Vagina (tissue), 2 donors: ENCODE data around the gene NOP14. TPM values are rescaled to one million over a fixed set of nuclear protein-coding genes. Genes with fewer than 3 reads are reported as not detected.

Experiments used
- DNase-seq, 2 donors: peaks; one replicate each; pipeline ENCODE4 v3.0.0-alpha.2; 2017; ENCODE audit errors: extremely low spot score in 2 of 2
- H3K27ac ChIP-seq: fragments of 200-600 bp; sonication (generic); one replicate; pipeline ENCODE4 v1.5.1; 2019
- H3K27me3 ChIP-seq: fragments of 200-600 bp; sonication (generic); one replicate; pipeline ENCODE4 v1.5.1; 2019
- H3K36me3 ChIP-seq, 2 donors: fragments of 200-600 bp; sonication (generic); one replicate each; pipeline ENCODE4 v1.5.1; 2017 to 2019
- H3K4me1 ChIP-seq: fragments of 200-600 bp; sonication (generic); one replicate; pipeline ENCODE4 v1.5.1; 2019
- H3K4me3 ChIP-seq, 2 donors: fragments of 200-600 bp; sonication (generic); 1 replicate in 1 of 2; 2 replicates in 1 of 2; pipeline ENCODE4 v1.5.1; 2016 to 2019
- H3K9me3 ChIP-seq: fragments of 200-600 bp; sonication (generic); one replicate; pipeline ENCODE4 v1.5.1; 2019
- POLR2A ChIP-seq, 2 donors: fragments of 450-650 bp; IDR thresholded peaks; one replicate each; pipeline ENCODE4 v1.6.1; 2017; ENCODE audit warnings: antibody characterized with exemption in 2 of 2, mild to moderate bottlenecking in 2 of 2, moderate library complexity in 2 of 2
- POLR2AphosphoS5 ChIP-seq, 2 donors: sonication (generic); formaldehyde crosslinking; IDR thresholded peaks; one replicate each; pipeline ENCODE4 v1.9.0; 2017; ENCODE audit warnings: antibody characterized with exemption in 2 of 2, mild to moderate bottlenecking in 2 of 2, low read depth in 1 of 2; ENCODE audit not compliant: insufficient read depth in 1 of 2
- intact Hi-C: fragments of 100-400 bp; cut with DNase I; formaldehyde crosslinking; loops from one replicate; pipeline ENCODE4 v1.15.1; 2023
- total RNA-seq: library from RNA; depleted of rRNA; stranded (reverse); fragments of >200 nt; gene quantifications from one replicate; pipeline ENCODE4 v1.2.3, GENCODE V29; 2016
- TF ChIP-seq, protein P1 (sequence below), 3 experiments: fragments of 450-650 bp in 2 of 3; fragments of 200-600 bp in 1 of 3; sonication (generic) in 1 of 3; IDR thresholded peaks; one replicate each; pipeline ENCODE4 v1.5.1; 2017 to 2019; ENCODE audit warnings: antibody characterized with exemption in 3 of 3, mild to moderate bottlenecking in 2 of 3, moderate library complexity in 2 of 3

NOP14 gene
- total RNA-seq, 1 donor from 2014 or later, result 18.9 TPM

- TF ChIP-seq POLR2A (IDR thresholded peaks at IDR 0.05) (no peak), POLR2AphosphoS5 (IDR thresholded peaks at IDR 0.05; ENCODE audit: insufficient read depth in 1 of 2, low read depth in 1 of 2) (no peak)
- TF ChIP-seq, protein P1, sequence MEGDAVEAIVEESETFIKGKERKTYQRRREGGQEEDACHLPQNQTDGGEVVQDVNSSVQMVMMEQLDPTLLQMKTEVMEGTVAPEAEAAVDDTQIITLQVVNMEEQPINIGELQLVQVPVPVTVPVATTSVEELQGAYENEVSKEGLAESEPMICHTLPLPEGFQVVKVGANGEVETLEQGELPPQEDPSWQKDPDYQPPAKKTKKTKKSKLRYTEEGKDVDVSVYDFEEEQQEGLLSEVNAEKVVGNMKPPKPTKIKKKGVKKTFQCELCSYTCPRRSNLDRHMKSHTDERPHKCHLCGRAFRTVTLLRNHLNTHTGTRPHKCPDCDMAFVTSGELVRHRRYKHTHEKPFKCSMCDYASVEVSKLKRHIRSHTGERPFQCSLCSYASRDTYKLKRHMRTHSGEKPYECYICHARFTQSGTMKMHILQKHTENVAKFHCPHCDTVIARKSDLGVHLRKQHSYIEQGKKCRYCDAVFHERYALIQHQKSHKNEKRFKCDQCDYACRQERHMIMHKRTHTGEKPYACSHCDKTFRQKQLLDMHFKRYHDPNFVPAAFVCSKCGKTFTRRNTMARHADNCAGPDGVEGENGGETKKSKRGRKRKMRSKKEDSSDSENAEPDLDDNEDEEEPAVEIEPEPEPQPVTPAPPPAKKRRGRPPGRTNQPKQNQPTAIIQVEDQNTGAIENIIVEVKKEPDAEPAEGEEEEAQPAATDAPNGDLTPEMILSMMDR (IDR thresholded peaks at IDR 0.05), result no peak
- H3K27ac ChIP-seq, result no peak overlapping the region
- no peak overlapping the region for H3K4me3 ChIP-seq
- H3K4me1 ChIP-seq, result peaks cover 7% of the 10 kb centered on the region
- H3K36me3 ChIP-seq, result peaks cover 0 to 40% of the 10 kb centered on the region in 2 donors
- no peaks in the 10 kb centered on the region for H3K9me3 ChIP-seq
- no peak for DNase-seq
- no peaks in the 10 kb centered on the region for H3K27me3 ChIP-seq
- intact Hi-C loops, result no loop called here
Observed at GRCh38 chr4:2891294-2891693, 71.9 kb downstream of the NOP14 start.

GRCh38 chr4:2888886-2889285, 74.3 kb downstream of the NOP14 start:
- Histone ChIP-seq H3K4me3 (no peak overlapping the region), H3K36me3 (peaks cover 0 to 38% of the 10 kb centered on the region in 2 donors), H3K27me3 (no peaks in the 10 kb centered on the region), H3K9me3 (no peaks in the 10 kb centered on the region), H3K4me1 (peaks cover 7% of the 10 kb centered on the region), H3K27ac (no peak overlapping the region)
- intact Hi-C loops, result no loop called here
- no peak for TF ChIP-seq POLR2AphosphoS5 (IDR thresholded peaks at IDR 0.05; ENCODE audit: insufficient read depth in 1 of 2, low read depth in 1 of 2)
- TF ChIP-seq POLR2A (IDR thresholded peaks at IDR 0.05), result no peak
- TF ChIP-seq, protein P1 (IDR thresholded peaks at IDR 0.05), result no peak
- no peak for DNase-seq

Other genes starting within 250 kb of the NOP14 start
- gene TNIP2, start 207.1 kb downstream of the NOP14 start, total RNA-seq, result 57.0 TPM
- 102 TPM for gene SH3BP2, start 170.3 kb downstream of the NOP14 start, total RNA-seq
- 228 TPM for gene ADD1, start 119.6 kb downstream of the NOP14 start, total RNA-seq
- 2.7 TPM for gene GRK4, start 165 bp upstream of the NOP14 start, total RNA-seq
- not detected for gene HTT-AS, start 111.1 kb upstream of the NOP14 start, total RNA-seq
- gene HTT, start 111.3 kb upstream of the NOP14 start, total RNA-seq, result 49.8 TPM